H9 (cell line): ENCODE results near the gene PIK3CD. TPM values are rescaled to one million over a fixed set of nuclear protein-coding genes. Genes with fewer than 3 reads are reported as not detected.

Experiments used
- DNase-seq: peaks from one replicate; pipeline ENCODE4 v3.0.0-alpha.2; 2017
- H2AFZ ChIP-seq: one replicate; pipeline ENCODE4 v1.6.1; 2013; ENCODE audit warnings: mild to moderate bottlenecking, low read length, control low read depth, moderate library complexity
- H2AK5ac ChIP-seq: 2 replicates; pipeline ENCODE4 v1.6.1; 2013; ENCODE audit warnings: low read length, control low read depth, mixed read lengths; ENCODE audit not compliant: insufficient read length
- H2BK120ac ChIP-seq: one replicate; pipeline ENCODE4 v1.6.1; 2013; ENCODE audit warnings: low read depth, mild to moderate bottlenecking, low read length, control low read depth, inconsistent platforms; ENCODE audit not compliant: poor library complexity, severe bottlenecking
- H2BK12ac ChIP-seq: 2 replicates; pipeline ENCODE4 v1.6.1; 2013; ENCODE audit warnings: low read length, control low read depth, mixed read lengths, low read depth; ENCODE audit not compliant: insufficient read length
- H2BK15ac ChIP-seq: 2 replicates; pipeline ENCODE4 v1.6.1; 2013; ENCODE audit warnings: low read depth, low read length, control low read depth
- H2BK20ac ChIP-seq: one replicate; pipeline ENCODE4 v1.6.1; 2013; ENCODE audit warnings: low read depth, mild to moderate bottlenecking, low read length, control low read depth, inconsistent platforms; ENCODE audit not compliant: poor library complexity, severe bottlenecking
- H2BK5ac ChIP-seq: 2 replicates; pipeline ENCODE4 v1.6.1; 2013; ENCODE audit warnings: low read length, control low read depth, mixed read lengths; ENCODE audit not compliant: insufficient read length
- H3K14ac ChIP-seq: 2 replicates; pipeline ENCODE4 v1.6.1; 2013; ENCODE audit warnings: low read length, control low read depth; ENCODE audit not compliant: insufficient read depth
- H3K18ac ChIP-seq: 2 replicates; pipeline ENCODE4 v1.6.1; 2013; ENCODE audit warnings: low read depth, mild to moderate bottlenecking, mixed read lengths, low read length, control low read depth; ENCODE audit not compliant: insufficient read length
- H3K23ac ChIP-seq: 2 replicates; pipeline ENCODE4 v1.6.1; 2013; ENCODE audit warnings: low read length, control low read depth, mixed read lengths, low read depth; ENCODE audit not compliant: insufficient read length
- H3K23me2 ChIP-seq: 2 replicates; pipeline ENCODE4 v1.6.1; 2013; ENCODE audit warnings: low read depth, mild to moderate bottlenecking, mixed read lengths, low read length, control low read depth; ENCODE audit not compliant: insufficient read length, poor library complexity, severe bottlenecking
- H3K27ac ChIP-seq: 2 replicates; pipeline ENCODE4 v1.5.1; 2013; ENCODE audit warnings: low read length, control low read depth, mixed read lengths, low read depth; ENCODE audit not compliant: insufficient read length
- H3K27me3 ChIP-seq: 2 replicates; pipeline ENCODE4 v1.6.1; 2013; ENCODE audit warnings: low read length, control low read depth, inconsistent platforms; ENCODE audit not compliant: insufficient read depth
- H3K4ac ChIP-seq: 2 replicates; pipeline ENCODE4 v1.6.1; 2013; ENCODE audit warnings: low read depth, mild to moderate bottlenecking, control low read depth, inconsistent platforms, low read length, moderate library complexity
- H3K4me1 ChIP-seq: 2 replicates; pipeline ENCODE4 v1.6.1; 2013; ENCODE audit warnings: low read length, control low read depth, inconsistent platforms; ENCODE audit not compliant: insufficient read depth
- H3K4me2 ChIP-seq: 2 replicates; pipeline ENCODE4 v1.6.1; 2013; ENCODE audit warnings: low read length, control low read depth, mixed read lengths; ENCODE audit not compliant: insufficient read length, insufficient read depth
- H3K56ac ChIP-seq: 2 replicates; pipeline ENCODE4 v1.6.1; 2013; ENCODE audit warnings: low read depth, mild to moderate bottlenecking, mixed read lengths, low read length, control low read depth; ENCODE audit not compliant: insufficient read length
- H3K79me1 ChIP-seq: 2 replicates; pipeline ENCODE4 v1.6.1; 2013; ENCODE audit warnings: low read depth, mild to moderate bottlenecking, moderate library complexity, low read length, control low read depth, inconsistent platforms; ENCODE audit not compliant: insufficient read depth, poor library complexity, severe bottlenecking
- H3K79me2 ChIP-seq: 2 replicates; pipeline ENCODE4 v1.6.1; 2013; ENCODE audit warnings: low read length, control low read depth, inconsistent platforms; ENCODE audit not compliant: insufficient read depth
- H3K9ac ChIP-seq: 2 replicates; pipeline ENCODE4 v1.6.1; 2013; ENCODE audit warnings: low read length, control low read depth, mixed read lengths; ENCODE audit not compliant: insufficient read length; ENCODE audit errors: extremely low read depth
- H3K9me3 ChIP-seq: one replicate; pipeline ENCODE4 v1.6.1; 2013; ENCODE audit warnings: low read depth, low read length, inconsistent platforms; ENCODE audit not compliant: control insufficient read depth
- H3T11ph ChIP-seq: one replicate; pipeline ENCODE4 v1.6.1; 2013; ENCODE audit warnings: mild to moderate bottlenecking, low read length, control low read depth, inconsistent platforms
- H4K20me1 ChIP-seq: one replicate; pipeline ENCODE4 v1.6.1; 2013; ENCODE audit not compliant: control insufficient read depth, insufficient read length, insufficient read depth
- H4K5ac ChIP-seq: 2 replicates; pipeline ENCODE4 v1.6.1; 2013; ENCODE audit warnings: low read depth, mild to moderate bottlenecking, mixed read lengths, low read length, control low read depth; ENCODE audit not compliant: insufficient read length
- H4K8ac ChIP-seq: replicated peaks from 2 replicates; pipeline ENCODE4 v1.6.1; 2013; ENCODE audit warnings: low read length, control low read depth, mixed read lengths, low read depth; ENCODE audit not compliant: insufficient read length
- H4K91ac ChIP-seq: 2 replicates; pipeline ENCODE4 v1.6.1; 2013; ENCODE audit warnings: low read depth, mild to moderate bottlenecking, moderate library complexity, mixed read lengths, low read length, control low read depth; ENCODE audit not compliant: insufficient read length
- H3K27ac Mint-ChIP-seq, 3 experiments: 2 replicates in 2 of 3; 3 replicates in 1 of 3; pipeline ENCODE4 v1.8.0; 2020 to 2021; ENCODE audit warnings: mixed read lengths in 3 of 3, mild to moderate bottlenecking in 1 of 3, moderate library complexity in 1 of 3
- H3K27me3 Mint-ChIP-seq: 2 replicates; pipeline ENCODE4 v1.8.0; 2021; ENCODE audit warnings: low read depth, mild to moderate bottlenecking, moderate library complexity, mixed read lengths
- H3K36me3 Mint-ChIP-seq, 3 experiments: 2 replicates in 2 of 3; 3 replicates in 1 of 3; pipeline ENCODE4 v1.8.0; 2020 to 2021; ENCODE audit warnings: low read depth in 3 of 3, mixed read lengths in 3 of 3; ENCODE audit not compliant: insufficient read depth in 1 of 3
- H3K4me1 Mint-ChIP-seq, 2 experiments: 2 replicates each; pipeline ENCODE4 v1.8.0; 2020; ENCODE audit warnings: mixed read lengths in 2 of 2
- H3K4me3 Mint-ChIP-seq, 2 experiments: 2 replicates in 1 of 2; 3 replicates in 1 of 2; pipeline ENCODE4 v1.8.0; 2020 to 2021; ENCODE audit warnings: mild to moderate bottlenecking in 2 of 2, mixed read lengths in 2 of 2, moderate library complexity in 1 of 2
- H3K9me3 Mint-ChIP-seq, 2 experiments: 2 replicates in 1 of 2; 3 replicates in 1 of 2; pipeline ENCODE4 v1.8.0; 2020; ENCODE audit warnings: mild to moderate bottlenecking in 2 of 2, mixed read lengths in 2 of 2, moderate library complexity in 1 of 2
- WGBS: extraction: QIAGEN DNeasy Blood & Tissue Kit; methylation state at CpG from one replicate; pipeline ENCODE4 v1.1.7; 2013; ENCODE audit warnings: missing lambda C conversion rate, low lambda C conversion rate, mixed read lengths; ENCODE audit not compliant: insufficient read length; ENCODE audit errors: extremely low coverage; 5-methylcytosine and 5-hydroxymethylcytosine counted together
- total RNA-seq: library from RNA; stranded (reverse); gene quantifications from 2 replicates; pipeline ENCODE4 v1.2.1, GENCODE V29; 2021
- TF ChIP-seq, protein P1 (sequence below): fragments of 200-600 bp; sonication (generic); conservative IDR thresholded peaks from 3 replicates; pipeline ENCODE4 v1.8.0; 2021; ENCODE audit warnings: antibody characterized with exemption, mild to moderate bottlenecking

PIK3CD gene
- total RNA-seq, 1 experiment from 2014 or later: 10.0 TPM

DNA sequence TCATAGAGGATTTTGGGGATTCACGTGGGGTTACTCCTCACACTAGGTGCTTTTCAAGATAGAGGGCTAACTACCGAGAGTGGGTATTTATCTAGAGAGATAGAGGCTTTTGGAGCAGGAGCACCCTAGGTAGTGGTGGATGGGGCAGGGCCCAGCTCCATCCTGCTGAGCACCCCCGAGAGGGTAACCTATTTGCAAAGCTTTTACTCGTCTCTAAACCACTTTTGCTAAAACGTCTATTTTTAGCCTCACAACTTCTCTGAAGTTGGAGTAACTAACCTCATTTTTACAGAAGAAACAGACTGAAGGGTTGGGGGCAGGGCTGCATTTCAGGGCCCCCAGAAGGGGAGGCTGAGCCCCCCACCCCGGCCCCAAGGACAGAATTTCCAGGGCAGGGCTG, 12.3 kb upstream of the PIK3CD start:
- Histone ChIP-seq H3K56ac (no peak overlapping the region), H3K27ac (no peak overlapping the region), H2BK5ac (no peak overlapping the region), H2BK20ac (no peak overlapping the region), H3K18ac (no peak overlapping the region), H2BK120ac (no peak overlapping the region), H3K23ac (no peak overlapping the region), H3K4me1 (no peaks in the 10 kb centered on the region), H3K9ac (no peak overlapping the region), H3T11ph (no peak overlapping the region), H2AFZ (no peak overlapping the region), H3K23me2 (no peaks in the 10 kb centered on the region), H3K27me3 (no peaks in the 10 kb centered on the region), H4K91ac (no peak overlapping the region), H4K8ac (no peak overlapping the region), H3K4ac (no peak overlapping the region), H3K79me1 (no peaks in the 10 kb centered on the region), H3K4me2 (no peak overlapping the region), H3K79me2 (no peaks in the 10 kb centered on the region), H3K9me3 (no peaks in the 10 kb centered on the region), H2BK15ac (no peak overlapping the region), H4K5ac (no peak overlapping the region), H4K20me1 (no peaks in the 10 kb centered on the region), H2BK12ac (no peak overlapping the region), H2AK5ac (no peak overlapping the region), H3K14ac (no peak overlapping the region)
- Mint-ChIP-seq H3K9me3 (peaks cover 8 to 13% of the 10 kb centered on the region in 2 experiments), H3K27ac (no peak overlapping the region), H3K27me3 (peaks cover 16% of the 10 kb centered on the region), H3K4me1 (no peaks in the 10 kb centered on the region), H3K36me3 (no peaks in the 10 kb centered on the region; a peak in 1 of 7 replicates), H3K4me3 (no peak overlapping the region)
- TF ChIP-seq, protein P1, sequence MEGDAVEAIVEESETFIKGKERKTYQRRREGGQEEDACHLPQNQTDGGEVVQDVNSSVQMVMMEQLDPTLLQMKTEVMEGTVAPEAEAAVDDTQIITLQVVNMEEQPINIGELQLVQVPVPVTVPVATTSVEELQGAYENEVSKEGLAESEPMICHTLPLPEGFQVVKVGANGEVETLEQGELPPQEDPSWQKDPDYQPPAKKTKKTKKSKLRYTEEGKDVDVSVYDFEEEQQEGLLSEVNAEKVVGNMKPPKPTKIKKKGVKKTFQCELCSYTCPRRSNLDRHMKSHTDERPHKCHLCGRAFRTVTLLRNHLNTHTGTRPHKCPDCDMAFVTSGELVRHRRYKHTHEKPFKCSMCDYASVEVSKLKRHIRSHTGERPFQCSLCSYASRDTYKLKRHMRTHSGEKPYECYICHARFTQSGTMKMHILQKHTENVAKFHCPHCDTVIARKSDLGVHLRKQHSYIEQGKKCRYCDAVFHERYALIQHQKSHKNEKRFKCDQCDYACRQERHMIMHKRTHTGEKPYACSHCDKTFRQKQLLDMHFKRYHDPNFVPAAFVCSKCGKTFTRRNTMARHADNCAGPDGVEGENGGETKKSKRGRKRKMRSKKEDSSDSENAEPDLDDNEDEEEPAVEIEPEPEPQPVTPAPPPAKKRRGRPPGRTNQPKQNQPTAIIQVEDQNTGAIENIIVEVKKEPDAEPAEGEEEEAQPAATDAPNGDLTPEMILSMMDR: no peak
- DNase-seq: no peak
- WGBS: no CpG with 5 or more reads among the region's 6 CpGs
